A549 (cell line): ENCODE results near the gene RAVER1.

Experiments
- CBX8 ChIP-seq: fragments of 200-600 bp; sonication (generic); IDR thresholded peaks from 2 replicates; pipeline ENCODE4 v1.6.1; 2016
- GATA3 ChIP-seq: IDR thresholded peaks from 2 replicates; pipeline ENCODE4 v1.6.1; 2012; ENCODE audit warnings: borderline replicate concordance
- HOXB13 ChIP-seq: fragments of 250-450 bp; sonication (Bioruptor Pico); IDR thresholded peaks from 2 replicates; pipeline ENCODE4 v1.5.0; 2020; ENCODE audit warnings: low read depth, mild to moderate bottlenecking, moderate library complexity
- MYC ChIP-seq: IDR thresholded peaks from 2 replicates; pipeline ENCODE4 v1.6.1; 2012; ENCODE audit warnings: mild to moderate bottlenecking, inconsistent platforms, low read length, improper control_type of control experiment, borderline replicate concordance
- POLR2A ChIP-seq: IDR thresholded peaks from 2 replicates; pipeline ENCODE4 v1.6.1; 2012; ENCODE audit warnings: mild to moderate bottlenecking, low read length
- RAD21 ChIP-seq, 2 experiments: fragments of >200 bp in 1 of 2; sonication (Bioruptor Twin) in 1 of 2; formaldehyde crosslinking in 1 of 2; IDR thresholded peaks in 1 of 2; conservative IDR thresholded peaks in 1 of 2; 2 replicates in 1 of 2; 3 replicates in 1 of 2; pipeline ENCODE4 v1.6.1; 2012 to 2018; ENCODE audit warnings: inconsistent platforms in 1 of 2
- RCOR1 ChIP-seq: fragments of 150-350 bp; IDR thresholded peaks from 2 replicates; pipeline ENCODE4 v1.6.1; 2014; ENCODE audit warnings: antibody characterized with exemption, low read length, low read depth
- RFX5 ChIP-seq: fragments of 450-650 bp; IDR thresholded peaks from 2 replicates; pipeline ENCODE4 v1.7.1; 2014; ENCODE audit warnings: antibody characterized with exemption, mild to moderate bottlenecking, moderate library complexity
- RNF2 ChIP-seq: fragments of 200-600 bp; sonication (generic); IDR thresholded peaks from 2 replicates; pipeline ENCODE4 v1.6.1; 2016; ENCODE audit warnings: low read depth, mild to moderate bottlenecking, antibody characterized with exemption, moderate library complexity, borderline replicate concordance
- TF ChIP-seq, protein P1 (sequence below): fragments of >200 bp; sonication (Bioruptor Twin); formaldehyde crosslinking; IDR thresholded peaks from 3 replicates; pipeline ENCODE4 v1.5.1; 2016
- TF ChIP-seq, protein P2 (sequence below): fragments of >200 bp; sonication (Bioruptor Twin); formaldehyde crosslinking; IDR thresholded peaks from 2 replicates; pipeline ENCODE4 v1.6.1; 2016
- TF ChIP-seq, protein P3 (sequence below): IDR thresholded peaks from 2 replicates; pipeline ENCODE4 v1.6.1; 2012

DNA sequence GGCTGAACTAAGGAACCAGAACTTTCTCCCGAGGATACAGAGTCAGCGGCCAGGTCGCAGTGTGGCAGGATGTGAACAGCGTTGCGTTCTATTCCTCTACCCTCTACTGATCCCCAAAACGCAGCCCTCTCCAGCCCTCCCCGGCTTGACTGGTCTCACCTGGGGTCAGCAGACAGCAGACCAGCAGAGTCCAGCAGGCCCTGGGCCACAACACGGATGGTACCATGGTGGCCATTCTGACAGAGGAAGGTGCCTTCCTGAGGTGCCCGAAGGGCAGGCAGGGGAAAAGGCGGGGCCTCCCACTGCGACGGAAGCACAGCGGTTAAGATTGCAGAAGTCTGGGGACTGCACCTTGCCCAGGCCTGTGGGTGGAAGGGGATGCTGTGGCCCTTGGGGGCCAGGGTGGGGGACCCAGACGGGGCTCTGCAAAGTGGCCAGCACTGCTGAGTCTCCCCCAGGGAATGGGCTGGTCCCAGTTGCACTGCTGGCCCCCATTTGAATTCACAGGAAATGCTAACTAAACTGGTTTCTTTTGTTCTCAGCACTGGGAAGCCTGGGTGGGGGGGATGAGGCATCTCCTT lies 6.1 kb upstream of the RAVER1 start, which contains the start of gene ICAM3:
- TF ChIP-seq RCOR1: no peak
- TF ChIP-seq, protein P1, sequence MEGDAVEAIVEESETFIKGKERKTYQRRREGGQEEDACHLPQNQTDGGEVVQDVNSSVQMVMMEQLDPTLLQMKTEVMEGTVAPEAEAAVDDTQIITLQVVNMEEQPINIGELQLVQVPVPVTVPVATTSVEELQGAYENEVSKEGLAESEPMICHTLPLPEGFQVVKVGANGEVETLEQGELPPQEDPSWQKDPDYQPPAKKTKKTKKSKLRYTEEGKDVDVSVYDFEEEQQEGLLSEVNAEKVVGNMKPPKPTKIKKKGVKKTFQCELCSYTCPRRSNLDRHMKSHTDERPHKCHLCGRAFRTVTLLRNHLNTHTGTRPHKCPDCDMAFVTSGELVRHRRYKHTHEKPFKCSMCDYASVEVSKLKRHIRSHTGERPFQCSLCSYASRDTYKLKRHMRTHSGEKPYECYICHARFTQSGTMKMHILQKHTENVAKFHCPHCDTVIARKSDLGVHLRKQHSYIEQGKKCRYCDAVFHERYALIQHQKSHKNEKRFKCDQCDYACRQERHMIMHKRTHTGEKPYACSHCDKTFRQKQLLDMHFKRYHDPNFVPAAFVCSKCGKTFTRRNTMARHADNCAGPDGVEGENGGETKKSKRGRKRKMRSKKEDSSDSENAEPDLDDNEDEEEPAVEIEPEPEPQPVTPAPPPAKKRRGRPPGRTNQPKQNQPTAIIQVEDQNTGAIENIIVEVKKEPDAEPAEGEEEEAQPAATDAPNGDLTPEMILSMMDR: no peak
- TF ChIP-seq RAD21 (conservative IDR thresholded peaks at IDR 0.05 in 1 of 2, IDR thresholded peaks at IDR 0.05 in 1 of 2): no peak
- TF ChIP-seq RFX5: no peak
- TF ChIP-seq CBX8: no peak
- no peak for TF ChIP-seq POLR2A
- TF ChIP-seq HOXB13: no peak
- TF ChIP-seq, protein P2, sequence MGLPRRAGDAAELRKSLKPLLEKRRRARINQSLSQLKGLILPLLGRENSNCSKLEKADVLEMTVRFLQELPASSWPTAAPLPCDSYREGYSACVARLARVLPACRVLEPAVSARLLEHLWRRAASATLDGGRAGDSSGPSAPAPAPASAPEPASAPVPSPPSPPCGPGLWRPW: no peak
- TF ChIP-seq RNF2: no peak
- TF ChIP-seq, protein P3, sequence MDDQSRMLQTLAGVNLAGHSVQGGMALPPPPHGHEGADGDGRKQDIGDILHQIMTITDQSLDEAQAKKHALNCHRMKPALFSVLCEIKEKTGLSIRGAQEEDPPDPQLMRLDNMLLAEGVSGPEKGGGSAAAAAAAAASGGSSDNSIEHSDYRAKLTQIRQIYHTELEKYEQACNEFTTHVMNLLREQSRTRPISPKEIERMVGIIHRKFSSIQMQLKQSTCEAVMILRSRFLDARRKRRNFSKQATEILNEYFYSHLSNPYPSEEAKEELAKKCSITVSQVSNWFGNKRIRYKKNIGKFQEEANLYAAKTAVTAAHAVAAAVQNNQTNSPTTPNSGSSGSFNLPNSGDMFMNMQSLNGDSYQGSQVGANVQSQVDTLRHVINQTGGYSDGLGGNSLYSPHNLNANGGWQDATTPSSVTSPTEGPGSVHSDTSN: no peak
- no peak for TF ChIP-seq GATA3
- no peak for TF ChIP-seq MYC
